Peyer's patch (tissue), 4 donors: Measurements from ENCODE around the gene CFAP20. TPM values are rescaled to one million over a fixed set of nuclear protein-coding genes. Genes with fewer than 3 reads are reported as not detected.

Experiments used
- DNase-seq, 3 donors: peaks; one replicate each; pipeline ENCODE4 v3.0.0-alpha.2; 2017 to 2019
- H3K27ac ChIP-seq, 4 donors: fragments of 200-600 bp; sonication (generic); one replicate each; pipeline ENCODE4 v1.5.1; 2016 to 2019
- H3K27me3 ChIP-seq, 2 donors: fragments of 200-600 bp; sonication (generic); one replicate each; pipeline ENCODE4 v1.5.1; 2019
- H3K36me3 ChIP-seq, 3 donors: fragments of 200-600 bp; sonication (generic); one replicate each; pipeline ENCODE4 v1.5.1; 2016 to 2019
- H3K4me1 ChIP-seq, 4 donors: fragments of 200-600 bp; sonication (generic); one replicate each; pipeline ENCODE4 v1.5.1; 2016 to 2019
- H3K4me3 ChIP-seq, 4 donors: fragments of 200-600 bp; sonication (generic); 1 replicate in 3 of 4; 2 replicates in 1 of 4; pipeline ENCODE4 v1.5.1; 2016 to 2019; ENCODE audit warnings: mild to moderate bottlenecking in 1 of 4
- H3K9me3 ChIP-seq, 4 donors: fragments of 200-600 bp; sonication (generic); one replicate each; pipeline ENCODE4 v1.5.1; 2016 to 2019; ENCODE audit warnings: mild to moderate bottlenecking in 1 of 4
- CTCF ChIP-seq, 6 experiments: fragments of 450-650 bp in 4 of 6; fragments of 200-600 bp in 2 of 6; sonication (generic) in 1 of 6; IDR thresholded peaks; one replicate each; pipeline ENCODE4 v1.5.1; 2017 to 2019; ENCODE audit warnings: antibody characterized with exemption in 6 of 6, mild to moderate bottlenecking in 3 of 6, moderate library complexity in 1 of 6
- POLR2A ChIP-seq, 2 donors: fragments of 450-650 bp; IDR thresholded peaks; one replicate each; pipeline ENCODE4 v1.5.1; 2017; ENCODE audit warnings: antibody characterized with exemption in 2 of 2, mild to moderate bottlenecking in 2 of 2, moderate library complexity in 2 of 2
- total RNA-seq, 4 donors: library from RNA; depleted of rRNA; stranded (reverse); fragments of >200 nt; gene quantifications; one replicate each; pipeline ENCODE4 v1.1.0, GENCODE V29; 2016

The CFAP20 gene
- total RNA-seq, 4 donors from 2014 or later: 5.8 to 47.7 (median 31.1) TPM

DNA sequence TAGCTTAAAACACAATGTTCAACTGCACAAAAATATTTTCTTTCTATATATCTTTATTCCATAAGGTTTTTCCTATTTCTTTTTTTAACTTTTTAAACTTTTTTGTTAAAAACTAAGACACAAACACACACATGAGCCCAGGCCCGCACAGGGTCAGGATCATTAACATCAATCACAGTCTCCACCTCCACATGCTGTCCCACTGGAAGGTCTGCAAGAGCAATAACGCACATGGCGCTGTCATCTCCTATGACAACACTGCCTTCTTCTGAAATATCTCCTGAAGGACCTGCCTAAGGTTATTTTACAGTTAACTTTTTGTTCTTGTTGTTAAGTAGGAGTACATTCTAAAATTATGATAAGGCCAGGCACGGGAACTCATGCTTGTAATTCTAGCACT is 4.1 kb downstream of the CFAP20 start:
- peaks cover 0 to 81% (median 8%) of the 10 kb centered on the region in 4 donors for H3K4me1 ChIP-seq
- H3K9me3 ChIP-seq: no peaks in the 10 kb centered on the region
- no peak for DNase-seq

DNA sequence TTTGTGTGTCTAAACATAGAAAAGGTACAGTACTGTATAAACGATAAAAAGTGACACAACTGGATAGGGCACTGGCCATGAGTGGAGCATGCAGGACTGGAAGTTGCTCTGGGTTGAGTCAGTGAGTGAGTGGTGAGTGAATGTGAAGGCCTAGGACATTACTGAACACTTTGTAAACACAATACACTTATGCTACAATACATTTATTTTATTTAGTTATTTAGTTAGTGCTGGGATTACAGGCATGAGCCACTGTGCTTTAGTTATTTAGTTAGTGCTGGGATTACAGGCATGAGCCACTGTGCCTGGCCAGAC is 4.6 kb downstream of the CFAP20 start:
- Histone ChIP-seq H3K4me3 (no peak overlapping the region), H3K9me3 (no peaks in the 10 kb centered on the region), H3K27ac (peak overlapping the region in 2 of 4 donors; percentile 15 to 52), H3K27me3 (no peaks in the 10 kb centered on the region), H3K36me3 (no peaks in the 10 kb centered on the region), H3K4me1 (peaks cover 0 to 80% (median 8%) of the 10 kb centered on the region in 4 donors)
- DNase-seq: no peak
- no peak for TF ChIP-seq POLR2A (IDR thresholded peaks at IDR 0.05)
- TF ChIP-seq CTCF (IDR thresholded peaks at IDR 0.05): no peak

More for the DNA sequence above, 4.1 kb downstream of the CFAP20 start:
- no peak for TF ChIP-seq CTCF (IDR thresholded peaks at IDR 0.05)
- no peak for TF ChIP-seq POLR2A (IDR thresholded peaks at IDR 0.05)
- H3K27me3 ChIP-seq: no peaks in the 10 kb centered on the region
- H3K27ac ChIP-seq: no peak overlapping the region
- H3K36me3 ChIP-seq: no peaks in the 10 kb centered on the region
- no peak overlapping the region for H3K4me3 ChIP-seq

- H3K4me1 ChIP-seq: peaks cover 0 to 84% (median 8%) of the 10 kb centered on the region in 4 donors
- peak overlapping the region in 2 of 4 donors; percentile 15 to 52 for H3K27ac ChIP-seq
- no peak for DNase-seq
Measured at GRCh38 chr16:58123896-58124600, 5.1 kb downstream of the CFAP20 start.

GRCh38 chr16:58121132-58121531 is 8.0 kb downstream of the CFAP20 start:
- peak in 2 of 3 donors; percentile 73 to 79 for DNase-seq
- H3K27ac ChIP-seq: peak overlapping the region in 3 of 4 donors; percentile 20 to 70 (median 35)

More at GRCh38 chr16:58123896-58124600, 5.1 kb downstream of the CFAP20 start:
- no peaks in the 10 kb centered on the region for H3K27me3 ChIP-seq
- no peak overlapping the region for H3K4me3 ChIP-seq
- no peak for TF ChIP-seq CTCF (IDR thresholded peaks at IDR 0.05)
- TF ChIP-seq POLR2A (IDR thresholded peaks at IDR 0.05): no peak
- no peaks in the 10 kb centered on the region for H3K36me3 ChIP-seq
- no peaks in the 10 kb centered on the region for H3K9me3 ChIP-seq

DNA sequence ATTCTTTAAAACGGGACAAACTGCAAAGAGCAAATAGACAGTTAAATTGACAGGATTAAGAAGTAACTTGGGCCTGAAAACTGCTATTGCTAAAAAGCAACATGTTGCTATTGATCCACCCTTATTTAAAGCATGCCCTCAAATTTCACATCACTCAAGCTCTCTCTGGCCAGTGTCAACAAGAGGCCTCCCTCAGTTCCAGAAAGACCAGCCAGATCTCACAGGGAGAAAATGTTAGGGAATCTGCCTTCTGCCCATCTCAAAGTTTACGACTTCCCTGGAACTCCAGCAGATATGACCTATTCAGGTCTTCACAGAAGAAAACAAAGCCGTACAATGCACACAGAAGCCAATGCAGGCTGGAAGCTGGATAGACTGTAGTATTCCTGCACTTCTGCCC is 8.9 kb downstream of the CFAP20 start:
- Histone ChIP-seq H3K9me3 (no peaks in the 10 kb centered on the region), H3K36me3 (peaks cover 0 to 12% (median 0%) of the 10 kb centered on the region in 3 donors), H3K4me1 (peaks cover 0 to 63% (median 4%) of the 10 kb centered on the region in 4 donors), H3K27me3 (no peaks in the 10 kb centered on the region), H3K27ac (peak overlapping the region in 2 of 4 donors; percentile 42 to 70), H3K4me3 (no peak overlapping the region)
- no peak for DNase-seq
- no peak for TF ChIP-seq POLR2A (IDR thresholded peaks at IDR 0.05)
- no peak for TF ChIP-seq CTCF (IDR thresholded peaks at IDR 0.05)

More at GRCh38 chr16:58121132-58121531, 8.0 kb downstream of the CFAP20 start:
- peak overlapping the region in 1 of 4 donors; percentile 2 for H3K4me3 ChIP-seq
- peaks cover 0 to 3% (median 0%) of the 10 kb centered on the region in 3 donors for H3K36me3 ChIP-seq
- no peaks in the 10 kb centered on the region for H3K27me3 ChIP-seq
- TF ChIP-seq CTCF (IDR thresholded peaks at IDR 0.05): no peak
- TF ChIP-seq POLR2A (IDR thresholded peaks at IDR 0.05): no peak
- H3K9me3 ChIP-seq: no peaks in the 10 kb centered on the region
- H3K4me1 ChIP-seq: peaks cover 0 to 66% (median 4%) of the 10 kb centered on the region in 4 donors
